PC-3 (cell line): ENCODE data around the gene TYROBP. TPM values are rescaled to one million over a fixed set of nuclear protein-coding genes. Genes with fewer than 3 reads are reported as not detected.

Experiments used
- ATAC-seq: fragments of 200-7000 bp; cut with Tn5 transposase; 2 replicates; pipeline ENCODE4 v1.9.1; 2020; ENCODE audit warnings: mild to moderate bottlenecking, moderate library complexity
- BruUV-seq: library from RNA; stranded (reverse); fragments of 400-500 nt; replicated peaks from 2 replicates; lab custom pipeline; 2021; lab: Mats Ljungman, UMichigan
- CTCF ChIA-PET: fragments of 300-600 bp; sonication (Branson Sonifier 250); formaldehyde crosslinking; loops from one replicate; lab custom pipeline; 2022; ENCODE audit warnings: antibody characterized with exemption; lab: Charles Lee
- POLR2A ChIA-PET: fragments of 300-600 bp; sonication (Branson Sonifier 250); formaldehyde crosslinking; loops from one replicate; lab custom pipeline; 2022; ENCODE audit warnings: antibody characterized with exemption; ENCODE audit not compliant: unreplicated experiment; lab: Charles Lee
- DNase-seq: peaks from one replicate; pipeline ENCODE4 v3.0.0-alpha.2; 2015
- H2AFZ ChIP-seq: fragments of 300-600 bp; sonication (generic); 2 replicates; pipeline ENCODE4 v1.6.0; 2016; ENCODE audit warnings: antibody characterized with exemption, low read length
- H3F3A ChIP-seq: fragments of 300-600 bp; sonication (generic); one replicate; pipeline ENCODE4 v1.6.0; 2017; ENCODE audit warnings: antibody characterized with exemption, low read length, control low read depth, mild to moderate bottlenecking; ENCODE audit not compliant: unreplicated experiment
- H3K27ac ChIP-seq: fragments of 300-600 bp; sonication (generic); 2 replicates; pipeline ENCODE4 v1.5.1; 2016; ENCODE audit warnings: mild to moderate bottlenecking, low read length
- H3K27me3 ChIP-seq: fragments of 300-600 bp; sonication (generic); 2 replicates; pipeline ENCODE4 v1.6.1; 2016; ENCODE audit warnings: low read length, mixed read lengths
- H3K36me3 ChIP-seq: fragments of 300-600 bp; sonication (generic); 2 replicates; pipeline ENCODE4 v1.6.1; 2016; ENCODE audit warnings: low read depth, mixed run types, low read length, mixed read lengths
- H3K4me1 ChIP-seq: fragments of 300-600 bp; sonication (generic); 2 replicates; pipeline ENCODE4 v1.5.1; 2016; ENCODE audit warnings: low read length; ENCODE audit not compliant: insufficient read depth
- H3K4me2 ChIP-seq: fragments of 300-600 bp; sonication (generic); 2 replicates; pipeline ENCODE4 v1.6.0; 2016; ENCODE audit warnings: low read length
- H3K4me3 ChIP-seq: fragments of 300-600 bp; sonication (generic); 2 replicates; pipeline ENCODE4 v1.5.1; 2016; ENCODE audit warnings: mild to moderate bottlenecking, low read length, mixed read lengths
- H3K79me2 ChIP-seq: fragments of 300-600 bp; sonication (generic); 2 replicates; pipeline ENCODE4 v1.6.1; 2017; ENCODE audit warnings: low read length, mixed read lengths
- H3K9ac ChIP-seq: fragments of 300-600 bp; sonication (generic); 2 replicates; pipeline ENCODE4 v1.6.0; 2016; ENCODE audit warnings: mild to moderate bottlenecking, low read length
- H3K9me2 ChIP-seq: fragments of 300-600 bp; sonication (generic); replicated peaks from 2 replicates; pipeline ENCODE4 v1.6.1; 2016; ENCODE audit warnings: mixed run types, low read length, mixed read lengths
- H3K9me3 ChIP-seq: fragments of 300-600 bp; sonication (generic); 2 replicates; pipeline ENCODE4 v1.6.1; 2016; ENCODE audit warnings: low read length, mixed read lengths
- H4K20me1 ChIP-seq: fragments of 300-600 bp; sonication (generic); 2 replicates; pipeline ENCODE4 v1.6.1; 2016; ENCODE audit warnings: low read length, mixed read lengths
- EZH2 ChIP-seq: fragments of 300-600 bp; sonication (generic); IDR thresholded peaks from one replicate; pipeline ENCODE4 v1.6.1; 2017; ENCODE audit warnings: antibody characterized with exemption, mild to moderate bottlenecking, low read length; ENCODE audit not compliant: unreplicated experiment
- EZH2phosphoT487 ChIP-seq: fragments of 300-600 bp; sonication (generic); IDR thresholded peaks from 2 replicates; pipeline ENCODE4 v1.6.1; 2018; ENCODE audit warnings: mild to moderate bottlenecking, antibody characterized with exemption, low read length, borderline replicate concordance
- intact Hi-C: fragments of 100-400 bp; cut with micrococcal nuclease; formaldehyde crosslinking; loops from 2 replicates; pipeline ENCODE4 v1.9.0; 2023
- total RNA-seq: library from RNA; depleted of rRNA; stranded (reverse); fragments of >200 nt; gene quantifications from 2 replicates; pipeline ENCODE4 v1.2.3, GENCODE V29; 2014
- TF ChIP-seq, protein P1 (sequence below): fragments of 300-600 bp; sonication (generic); conservative IDR thresholded peaks from 2 replicates; pipeline ENCODE4 v1.5.1; 2017; ENCODE audit warnings: antibody characterized with exemption, low read depth, mild to moderate bottlenecking, low read length

Gene TYROBP
- total RNA-seq, 1 experiment from 2014 or later = not detected

DNA sequence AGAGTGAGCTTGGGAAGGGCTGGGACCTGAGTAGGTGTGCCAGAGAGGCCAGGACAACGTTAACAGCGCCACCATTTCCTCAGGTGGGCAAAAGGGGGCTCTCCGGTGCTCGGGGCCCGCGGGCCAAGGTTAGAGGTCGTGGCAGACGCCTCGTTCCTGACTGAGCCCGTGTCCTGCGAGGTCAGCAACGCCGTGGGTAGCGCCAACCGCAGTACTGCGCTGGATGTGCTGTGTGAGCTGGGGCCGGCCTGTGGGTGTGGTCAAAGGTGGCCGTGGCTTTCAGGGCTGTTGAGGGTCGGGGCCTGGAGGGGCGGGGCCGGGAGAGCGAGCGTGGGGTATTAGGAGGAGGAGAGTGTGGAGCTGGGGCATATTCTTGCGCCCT is 47.7 kb downstream of the TYROBP start:
- H3K4me1 ChIP-seq = no peaks in the 10 kb centered on the region
- H3K27me3 ChIP-seq = peaks cover 15% of the 10 kb centered on the region
- H3F3A ChIP-seq = no peaks in the 10 kb centered on the region
- ATAC-seq = no peak
- no TSS peak for BruUV-seq
- CTCF ChIA-PET = no interaction called here
- TF ChIP-seq EZH2 (no peak), EZH2phosphoT487 (no peak)
- TF ChIP-seq, protein P1, sequence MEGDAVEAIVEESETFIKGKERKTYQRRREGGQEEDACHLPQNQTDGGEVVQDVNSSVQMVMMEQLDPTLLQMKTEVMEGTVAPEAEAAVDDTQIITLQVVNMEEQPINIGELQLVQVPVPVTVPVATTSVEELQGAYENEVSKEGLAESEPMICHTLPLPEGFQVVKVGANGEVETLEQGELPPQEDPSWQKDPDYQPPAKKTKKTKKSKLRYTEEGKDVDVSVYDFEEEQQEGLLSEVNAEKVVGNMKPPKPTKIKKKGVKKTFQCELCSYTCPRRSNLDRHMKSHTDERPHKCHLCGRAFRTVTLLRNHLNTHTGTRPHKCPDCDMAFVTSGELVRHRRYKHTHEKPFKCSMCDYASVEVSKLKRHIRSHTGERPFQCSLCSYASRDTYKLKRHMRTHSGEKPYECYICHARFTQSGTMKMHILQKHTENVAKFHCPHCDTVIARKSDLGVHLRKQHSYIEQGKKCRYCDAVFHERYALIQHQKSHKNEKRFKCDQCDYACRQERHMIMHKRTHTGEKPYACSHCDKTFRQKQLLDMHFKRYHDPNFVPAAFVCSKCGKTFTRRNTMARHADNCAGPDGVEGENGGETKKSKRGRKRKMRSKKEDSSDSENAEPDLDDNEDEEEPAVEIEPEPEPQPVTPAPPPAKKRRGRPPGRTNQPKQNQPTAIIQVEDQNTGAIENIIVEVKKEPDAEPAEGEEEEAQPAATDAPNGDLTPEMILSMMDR = no peak
- DNase-seq = no peak
- H3K4me2 ChIP-seq = no peak overlapping the region
- H3K4me3 ChIP-seq = no peak overlapping the region
- intact Hi-C loops = no loop called here
- H4K20me1 ChIP-seq = no peaks in the 10 kb centered on the region
- no peaks in the 10 kb centered on the region for H3K36me3 ChIP-seq
- no peaks in the 10 kb centered on the region for H3K9me2 ChIP-seq
- H3K9ac ChIP-seq = no peak overlapping the region
- POLR2A ChIA-PET = no interaction called here
- H2AFZ ChIP-seq = no peak overlapping the region
- H3K27ac ChIP-seq = no peak overlapping the region
- no peaks in the 10 kb centered on the region for H3K79me2 ChIP-seq
- no peaks in the 10 kb centered on the region for H3K9me3 ChIP-seq

DNA sequence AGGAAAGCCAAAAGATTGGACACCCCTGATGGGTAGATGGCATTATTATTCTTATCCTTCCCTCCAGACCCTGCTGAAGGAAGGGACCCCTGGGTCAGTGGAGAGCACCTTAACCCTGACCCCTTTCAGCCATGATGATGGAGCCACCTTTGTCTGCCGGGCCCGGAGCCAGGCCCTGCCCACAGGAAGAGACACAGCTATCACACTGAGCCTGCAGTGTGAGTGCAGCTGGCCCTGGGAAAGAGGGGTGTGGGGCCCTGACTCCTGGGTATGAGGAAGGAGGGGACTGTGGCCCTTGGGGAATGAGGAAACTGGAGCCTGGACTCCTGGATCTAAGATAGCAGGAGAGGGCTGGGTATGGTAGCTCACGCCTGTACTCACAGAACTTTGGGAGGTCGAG is 48.7 kb downstream of the TYROBP start:
- Histone ChIP-seq H3F3A (no peaks in the 10 kb centered on the region), H3K4me2 (no peak overlapping the region), H3K36me3 (no peaks in the 10 kb centered on the region), H3K9me3 (no peaks in the 10 kb centered on the region), H3K4me3 (no peak overlapping the region), H2AFZ (no peak overlapping the region), H4K20me1 (no peaks in the 10 kb centered on the region), H3K9ac (no peak overlapping the region), H3K4me1 (no peaks in the 10 kb centered on the region), H3K9me2 (no peaks in the 10 kb centered on the region), H3K27me3 (peaks cover 15% of the 10 kb centered on the region), H3K27ac (no peak overlapping the region), H3K79me2 (no peaks in the 10 kb centered on the region)
- no peak for TF ChIP-seq EZH2
- TF ChIP-seq, protein P1 = no peak
- no peak for TF ChIP-seq EZH2phosphoT487
- no TSS peak for BruUV-seq
- DNase-seq (no peak), ATAC-seq (no peak)
- ChIA-PET POLR2A (no interaction called here), CTCF (no interaction called here)
- intact Hi-C loops = no loop called here

DNA sequence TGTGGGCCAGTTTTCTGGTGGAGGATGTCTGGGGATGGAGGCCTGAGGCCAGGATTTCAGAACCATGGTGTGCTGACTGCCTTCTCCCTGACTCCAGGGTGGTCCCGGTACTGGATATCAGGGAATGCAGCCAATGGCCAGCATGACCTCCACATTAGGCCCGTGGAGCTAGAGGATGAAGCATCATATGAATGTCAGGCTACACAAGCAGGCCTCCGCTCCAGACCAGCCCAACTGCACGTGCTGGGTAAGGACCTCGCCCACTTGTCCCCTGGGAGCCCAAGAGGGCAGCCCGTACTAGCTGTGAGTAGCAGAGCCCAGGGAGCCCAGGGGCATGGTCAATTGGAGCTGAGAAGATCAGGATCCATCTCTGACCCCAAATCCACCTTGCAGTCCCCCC is 49.8 kb downstream of the TYROBP start:
- CTCF ChIA-PET = no interaction called here
- H3K27me3 ChIP-seq = peaks cover 15% of the 10 kb centered on the region

More for the DNA sequence above, 49.8 kb downstream of the TYROBP start:
- H3K9me2 ChIP-seq = no peaks in the 10 kb centered on the region
- no peaks in the 10 kb centered on the region for H3K4me1 ChIP-seq
- POLR2A ChIA-PET = no interaction called here
- no peak for ATAC-seq
- no TSS peak for BruUV-seq
- no peak overlapping the region for H3K4me3 ChIP-seq
- intact Hi-C loops = no loop called here
- H4K20me1 ChIP-seq = no peaks in the 10 kb centered on the region
- no peak overlapping the region for H3K9ac ChIP-seq
- H3K9me3 ChIP-seq = no peaks in the 10 kb centered on the region
- no peak for DNase-seq
- no peak overlapping the region for H3K27ac ChIP-seq
- H3K36me3 ChIP-seq = no peaks in the 10 kb centered on the region
- H3F3A ChIP-seq = no peaks in the 10 kb centered on the region
- TF ChIP-seq, protein P1 = no peak
- TF ChIP-seq EZH2phosphoT487 = no peak
- no peak for TF ChIP-seq EZH2
- H3K79me2 ChIP-seq = no peaks in the 10 kb centered on the region
- H3K4me2 ChIP-seq = no peak overlapping the region
- no peak overlapping the region for H2AFZ ChIP-seq
